HepG2 (cell line): ENCODE results near the gene ST8SIA2. TPM values are rescaled to one million over a fixed set of nuclear protein-coding genes. Genes with fewer than 3 reads are reported as not detected.

ENCODE experiments used
- ATAC-seq: fragments of 200-7000 bp; cut with Tn5 transposase; 3 replicates; pipeline ENCODE4 v1.9.1; 2020; ENCODE audit warnings: mild to moderate bottlenecking, moderate library complexity
- BruUV-seq: library from RNA; stranded (reverse); fragments of 400-500 nt; replicated peaks from 2 replicates; lab custom pipeline; 2021; lab: Mats Ljungman, UMichigan
- CTCF ChIA-PET: fragments of 300-600 bp; formaldehyde crosslinking; extraction: SDS; loops from one replicate; lab custom pipeline; 2021; ENCODE audit warnings: low total read pairs, inconsistent platforms, low intra/inter-chr PET ratio; lab: Yijun Ruan, JAX
- POLR2A ChIA-PET: fragments of 350-600 bp; sonication (Branson Sonifier 250); formaldehyde crosslinking; loops from one replicate; lab custom pipeline; 2020; ENCODE audit warnings: antibody characterized with exemption, inconsistent platforms; lab: Yijun Ruan, JAX
- DNase-seq: peaks from one replicate; pipeline ENCODE4 v3.0.0-alpha.2; 2015; ENCODE audit warnings: low spot score
- FAIRE-seq: peaks from 3 replicates; lab custom pipeline; 2011; peaks lifted over from hg19 to GRCh38; lab: Jason Lieb, UNC
- H2AFZ ChIP-seq: one replicate; pipeline ENCODE4 v1.6.1; 2011; ENCODE audit warnings: low read length, inconsistent platforms
- H3K27ac ChIP-seq: fragments of 300-600 bp; 3 replicates; pipeline ENCODE4 v1.8.0; 2011; ENCODE audit warnings: mixed run types, mild to moderate bottlenecking, mixed read lengths, low read length, inconsistent platforms; ENCODE audit not compliant: insufficient read depth; ENCODE audit errors: extremely low read length
- H3K27me3 ChIP-seq, 2 experiments: fragments of 200-600 bp in 1 of 2; 2 replicates in 1 of 2; 3 replicates in 1 of 2; pipeline versions ENCODE4 v1.6.0 to v1.8.0; 2011; ENCODE audit warnings: low read length in 2 of 2, mild to moderate bottlenecking in 2 of 2, moderate library complexity in 2 of 2, inconsistent platforms in 1 of 2; ENCODE audit not compliant: insufficient read depth in 2 of 2, control insufficient read depth in 1 of 2
- H3K36me3 ChIP-seq, 2 experiments: fragments of 200-600 bp in 1 of 2; replicated peaks in 1 of 2; 2 replicates in 1 of 2; 3 replicates in 1 of 2; pipeline versions ENCODE4 v1.5.1 to v1.8.0; 2011; ENCODE audit warnings: low read length in 2 of 2, inconsistent platforms in 1 of 2; ENCODE audit not compliant: insufficient read depth in 2 of 2, control insufficient read depth in 1 of 2
- H3K4me1 ChIP-seq: 2 replicates; pipeline ENCODE4 v1.5.1; 2012; ENCODE audit warnings: low read length, inconsistent platforms; ENCODE audit not compliant: insufficient read depth
- H3K4me2 ChIP-seq: 2 replicates; pipeline ENCODE4 v1.6.0; 2011; ENCODE audit warnings: low read depth, low read length, inconsistent platforms
- H3K4me3 ChIP-seq, 3 experiments: fragments of 200-600 bp in 1 of 3; sonication (generic), shearing (Covaris generic) in 1 of 3; replicated peaks in 1 of 3; 2 replicates each; pipeline ENCODE4 v1.5.1; 2011 to 2016; ENCODE audit warnings: low read length in 3 of 3, inconsistent platforms in 2 of 3, low read depth in 2 of 3, mild to moderate bottlenecking in 2 of 3, control low read depth in 1 of 3, mixed read lengths in 1 of 3; ENCODE audit not compliant: insufficient read depth in 1 of 3
- H3K79me2 ChIP-seq: one replicate; pipeline ENCODE4 v1.6.1; 2011; ENCODE audit warnings: low read length, inconsistent platforms; ENCODE audit not compliant: insufficient read depth
- H3K9ac ChIP-seq: 2 replicates; pipeline ENCODE4 v1.6.0; 2011; ENCODE audit warnings: mild to moderate bottlenecking, low read depth, low read length, inconsistent platforms; ENCODE audit not compliant: insufficient read depth
- H3K9me3 ChIP-seq: 2 replicates; pipeline ENCODE4 v1.5.1; 2012; ENCODE audit warnings: mild to moderate bottlenecking, low read length
- H4K20me1 ChIP-seq: 2 replicates; pipeline ENCODE4 v1.6.0; 2011; ENCODE audit warnings: inconsistent platforms, mild to moderate bottlenecking, low read length, moderate library complexity; ENCODE audit not compliant: insufficient read depth
- GTF3A ChIP-seq: sonication (generic); formaldehyde crosslinking; conservative IDR thresholded peaks from 2 replicates; pipeline ENCODE4 v1.4.0; 2020; ENCODE audit warnings: mild to moderate bottlenecking, missing genetic modification reagents
- JUND ChIP-seq: sonication (generic); formaldehyde crosslinking; IDR thresholded peaks from 2 replicates; pipeline ENCODE4 v1.8.0; 2022; ENCODE audit warnings: mild to moderate bottlenecking, missing genetic modification reagents
- MLLT10 ChIP-seq: sonication (generic); formaldehyde crosslinking; IDR thresholded peaks from 2 replicates; pipeline ENCODE4 v1.4.0; 2020; ENCODE audit warnings: missing genetic modification reagents
- MYC ChIP-seq: sonication (generic); formaldehyde crosslinking; IDR thresholded peaks from 2 replicates; pipeline ENCODE4 v1.9.0; 2021; ENCODE audit warnings: missing genetic modification reagents, borderline replicate concordance
- POLR2A ChIP-seq, 2 experiments: IDR thresholded peaks; 2 replicates each; pipeline ENCODE4 v1.6.1; 2011; ENCODE audit warnings: low read depth in 2 of 2, low read length in 2 of 2, mild to moderate bottlenecking in 1 of 2, moderate library complexity in 1 of 2; ENCODE audit not compliant: insufficient read depth in 1 of 2
- SAP130 ChIP-seq: IDR thresholded peaks from 2 replicates; pipeline ENCODE4 v1.6.1; 2016; ENCODE audit warnings: low read depth
- WGBS: methylation state at CpG from one replicate; pipeline ENCODE4 v1.1.6; 2017; ENCODE audit warnings: low lambda C conversion rate; 5-methylcytosine and 5-hydroxymethylcytosine counted together
- in situ Hi-C: cut with HindIII; loops from 2 replicates; pipeline ENCODE4 v1.10.0; 2017; ENCODE audit warnings: low pct_unique_long_range_greater_than_20kb; ENCODE audit not compliant: extremely low pct_ligation_motif_present
- intact Hi-C: fragments of 100-400 bp; cut with micrococcal nuclease; formaldehyde crosslinking; loops from one replicate; pipeline ENCODE4 v1.10.0; 2022; ENCODE audit not compliant: unreplicated experiment
- polyA plus RNA-seq, 8 experiments: library from polyadenylated mRNA; depleted of rRNA in 3 of 8; stranded (reverse) in 7 of 8; unstranded in 1 of 8; fragments of >200 nt; fragmentation: Illumina TruSeq in 4 of 8; extraction: Trizol in 4 of 8; gene quantifications; 2 replicates each; pipeline versions ENCODE4 v1.2.1 to v1.2.3, GENCODE V29; 2011 to 2016; ENCODE audit warnings: low read depth in 4 of 8, missing spikeins in 1 of 8, mixed read lengths in 1 of 8; ENCODE audit not compliant: insufficient read depth in 1 of 8
- total RNA-seq, 5 experiments: library from RNA; depleted of rRNA; stranded (reverse); fragments of >200 nt; fragmentation: Illumina TruSeq; extraction: Trizol; gene quantifications; 2 replicates each; pipeline ENCODE4 v1.2.3, GENCODE V29; 2016; ENCODE audit warnings: low read depth in 1 of 5
- TF ChIP-seq, protein P1 (sequence below): sonication (generic); formaldehyde crosslinking; IDR thresholded peaks from 2 replicates; pipeline ENCODE4 v1.4.0; 2020; ENCODE audit warnings: missing genetic modification reagents
- TF ChIP-seq, protein P2 (sequence below): sonication (generic); formaldehyde crosslinking; IDR thresholded peaks from 2 replicates; pipeline ENCODE4 v1.4.0; 2020; ENCODE audit warnings: missing genetic modification reagents, mild to moderate bottlenecking, borderline replicate concordance
- TF ChIP-seq, protein P3 (sequence below): sonication (generic); formaldehyde crosslinking; IDR thresholded peaks from 2 replicates; pipeline ENCODE4 v1.8.1; 2023; ENCODE audit warnings: missing genetic modification reagents, mild to moderate bottlenecking, borderline replicate concordance

The ST8SIA2 gene
- total and polyA plus RNA-seq, 2 of the 13 experiments (the other 11 are each of a cell fraction or from before 2014, with no cell fraction given), result not detected

DNA sequence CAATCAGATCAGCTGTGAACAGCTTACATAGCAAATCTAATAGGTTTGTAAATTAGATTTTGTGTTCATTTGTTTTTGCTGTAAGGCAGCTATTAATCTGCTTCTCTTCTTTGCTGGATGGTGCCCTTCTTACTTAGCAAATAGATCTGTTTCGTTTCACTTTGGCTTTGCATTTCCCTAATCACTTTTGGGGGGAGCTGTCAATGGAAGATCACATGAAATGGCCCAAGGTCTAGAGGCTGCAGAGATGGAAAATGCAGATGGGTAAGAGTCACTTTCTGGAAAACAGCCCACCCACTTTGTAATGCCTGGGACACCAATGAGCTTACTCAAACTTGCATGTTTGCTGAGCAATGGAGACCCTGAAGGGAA lies 36.4 kb downstream of the ST8SIA2 start:
- BruUV-seq, result no TSS peak
- FAIRE-seq (no peak), DNase-seq (no peak), ATAC-seq (no peak)
- H3K4me1 ChIP-seq, result no peaks in the 10 kb centered on the region
- no peaks in the 10 kb centered on the region for H3K79me2 ChIP-seq
- peaks cover 0 to 48% of the 10 kb centered on the region in 2 experiments; a peak in 1 of 5 replicates for H3K27me3 ChIP-seq
- ChIA-PET POLR2A (no interaction called here), CTCF (no interaction called here)
- no peaks in the 10 kb centered on the region for H3K36me3 ChIP-seq
- no peak overlapping the region for H2AFZ ChIP-seq
- H3K9ac ChIP-seq, result no peak overlapping the region
- in situ Hi-C loops (no loop called here), intact Hi-C loops (no loop called here)
- no peaks in the 10 kb centered on the region for H3K9me3 ChIP-seq
- H3K4me2 ChIP-seq, result no peak overlapping the region
- H3K4me3 ChIP-seq, result no peak overlapping the region
- H3K27ac ChIP-seq, result no peak overlapping the region
- no peaks in the 10 kb centered on the region for H4K20me1 ChIP-seq
- 4% methylated on average over 1 of the region's 1 CpG for WGBS
- no peak for TF ChIP-seq GTF3A (CRISPR knock-in tag)
- TF ChIP-seq, protein P1, sequence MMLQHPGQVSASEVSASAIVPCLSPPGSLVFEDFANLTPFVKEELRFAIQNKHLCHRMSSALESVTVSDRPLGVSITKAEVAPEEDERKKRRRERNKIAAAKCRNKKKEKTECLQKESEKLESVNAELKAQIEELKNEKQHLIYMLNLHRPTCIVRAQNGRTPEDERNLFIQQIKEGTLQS, result no peak
- no peak for TF ChIP-seq SAP130 (CRISPR knock-in tag)
- no peak for TF ChIP-seq MLLT10 (CRISPR knock-in tag)
- no peak for TF ChIP-seq POLR2A (IDR thresholded peaks at IDR 0.05; ENCODE audit: insufficient read depth in 1 of 2, low read depth in 2 of 2, low read length in 2 of 2)
- no peak for TF ChIP-seq MYC
- TF ChIP-seq, protein P2, sequence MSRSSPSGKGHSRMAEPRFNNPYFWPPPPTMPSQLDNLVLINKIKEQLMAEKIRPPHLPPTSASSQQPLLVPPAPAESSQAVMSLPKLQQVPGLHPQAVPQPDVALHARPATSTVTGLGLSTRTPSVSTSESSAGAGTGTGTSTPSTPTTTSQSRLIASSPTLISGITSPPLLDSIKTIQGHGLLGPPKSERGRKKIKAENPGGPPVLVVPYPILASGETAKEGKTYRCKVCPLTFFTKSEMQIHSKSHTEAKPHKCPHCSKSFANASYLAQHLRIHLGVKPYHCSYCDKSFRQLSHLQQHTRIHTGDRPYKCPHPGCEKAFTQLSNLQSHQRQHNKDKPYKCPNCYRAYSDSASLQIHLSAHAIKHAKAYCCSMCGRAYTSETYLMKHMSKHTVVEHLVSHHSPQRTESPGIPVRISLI (CRISPR knock-in tag), result no peak
- TF ChIP-seq, protein P3, sequence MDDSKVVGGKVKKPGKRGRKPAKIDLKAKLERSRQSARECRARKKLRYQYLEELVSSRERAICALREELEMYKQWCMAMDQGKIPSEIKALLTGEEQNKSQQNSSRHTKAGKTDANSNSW (CRISPR knock-in tag), result no peak
- no peak for TF ChIP-seq JUND (CRISPR knock-in tag)
